ENCODE measurements around the gene ACTN4.
A peak's percentile ranks its signal among the peaks of the same experiment; 100 is the strongest.

Gene ACTN4

DNA sequence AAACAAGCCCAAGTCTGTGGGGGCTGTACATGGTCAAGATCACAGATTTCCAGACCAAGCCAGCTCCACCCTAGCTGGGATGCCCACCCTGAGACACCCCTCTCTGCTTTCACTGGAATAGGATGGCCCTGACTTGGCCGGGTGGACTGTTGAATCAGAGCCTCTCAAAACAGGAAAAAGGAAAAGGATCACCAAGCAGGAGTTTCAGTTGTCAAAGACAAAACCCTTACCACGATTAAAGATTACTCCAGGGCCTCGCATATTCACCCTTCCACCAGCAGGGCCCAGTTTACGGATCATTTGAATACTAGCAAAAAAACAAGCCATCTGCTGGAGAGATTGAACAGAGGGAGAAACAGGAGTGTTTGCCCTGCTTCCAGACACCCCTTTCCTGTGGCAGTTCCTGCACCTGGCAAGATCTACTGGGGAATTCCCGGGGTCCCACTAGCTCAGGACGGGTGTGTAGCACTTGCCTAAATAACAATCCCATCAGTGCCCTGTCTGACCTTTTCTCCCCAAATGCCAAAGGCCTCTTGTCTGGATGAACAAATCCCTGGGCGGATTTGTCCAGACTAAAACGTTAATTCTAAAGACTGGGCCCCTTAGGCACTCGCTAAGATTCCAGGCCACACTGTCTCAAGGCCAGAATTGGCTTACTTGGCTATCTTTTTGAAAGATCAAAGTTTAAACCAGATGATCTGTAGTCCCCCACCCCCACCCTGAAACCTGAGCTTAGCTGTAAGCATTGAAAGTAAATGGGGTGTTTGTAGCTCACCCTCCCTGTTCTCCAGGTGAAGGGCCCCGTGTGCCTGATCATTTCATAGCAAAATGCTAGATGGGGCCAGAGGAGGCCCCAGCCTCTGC is 38.4 kb downstream of the ACTN4 start:
- no peak overlapping the region for H3K4me3 ChIP-seq (ENCODE audit: low read depth, low read length)
- TF ChIP-seq, protein P1, sequence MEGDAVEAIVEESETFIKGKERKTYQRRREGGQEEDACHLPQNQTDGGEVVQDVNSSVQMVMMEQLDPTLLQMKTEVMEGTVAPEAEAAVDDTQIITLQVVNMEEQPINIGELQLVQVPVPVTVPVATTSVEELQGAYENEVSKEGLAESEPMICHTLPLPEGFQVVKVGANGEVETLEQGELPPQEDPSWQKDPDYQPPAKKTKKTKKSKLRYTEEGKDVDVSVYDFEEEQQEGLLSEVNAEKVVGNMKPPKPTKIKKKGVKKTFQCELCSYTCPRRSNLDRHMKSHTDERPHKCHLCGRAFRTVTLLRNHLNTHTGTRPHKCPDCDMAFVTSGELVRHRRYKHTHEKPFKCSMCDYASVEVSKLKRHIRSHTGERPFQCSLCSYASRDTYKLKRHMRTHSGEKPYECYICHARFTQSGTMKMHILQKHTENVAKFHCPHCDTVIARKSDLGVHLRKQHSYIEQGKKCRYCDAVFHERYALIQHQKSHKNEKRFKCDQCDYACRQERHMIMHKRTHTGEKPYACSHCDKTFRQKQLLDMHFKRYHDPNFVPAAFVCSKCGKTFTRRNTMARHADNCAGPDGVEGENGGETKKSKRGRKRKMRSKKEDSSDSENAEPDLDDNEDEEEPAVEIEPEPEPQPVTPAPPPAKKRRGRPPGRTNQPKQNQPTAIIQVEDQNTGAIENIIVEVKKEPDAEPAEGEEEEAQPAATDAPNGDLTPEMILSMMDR (conservative IDR thresholded peaks at IDR 0.05; ENCODE audit: low read depth, low read length): peak; percentile 75
- DNase-seq (ENCODE audit: low read depth): peak; percentile 79

DNA sequence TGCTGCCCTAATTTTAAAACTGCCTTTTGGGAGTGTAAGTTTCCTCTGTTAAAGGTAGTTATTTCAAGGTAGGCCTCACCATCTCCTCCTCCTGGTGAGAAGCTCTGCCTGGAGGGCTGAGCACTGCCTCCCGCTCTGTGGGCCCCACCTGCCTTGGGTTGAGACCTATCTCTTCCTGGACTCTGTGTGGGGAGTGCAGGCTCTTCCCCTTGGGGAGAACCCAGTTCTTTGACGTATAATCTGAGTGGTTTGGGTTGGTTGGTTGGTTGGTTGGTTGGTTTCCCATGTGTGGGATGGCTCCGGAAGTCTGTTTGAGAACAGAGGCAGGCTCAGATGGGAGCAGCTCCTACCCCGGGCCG is 39.1 kb downstream of the ACTN4 start:
- TF ChIP-seq, protein P1 (conservative IDR thresholded peaks at IDR 0.05; ENCODE audit: low read depth, low read length): no peak
- H3K4me3 ChIP-seq (ENCODE audit: low read depth, low read length): no peak overlapping the region
- no peak for DNase-seq (ENCODE audit: low read depth)

DNA sequence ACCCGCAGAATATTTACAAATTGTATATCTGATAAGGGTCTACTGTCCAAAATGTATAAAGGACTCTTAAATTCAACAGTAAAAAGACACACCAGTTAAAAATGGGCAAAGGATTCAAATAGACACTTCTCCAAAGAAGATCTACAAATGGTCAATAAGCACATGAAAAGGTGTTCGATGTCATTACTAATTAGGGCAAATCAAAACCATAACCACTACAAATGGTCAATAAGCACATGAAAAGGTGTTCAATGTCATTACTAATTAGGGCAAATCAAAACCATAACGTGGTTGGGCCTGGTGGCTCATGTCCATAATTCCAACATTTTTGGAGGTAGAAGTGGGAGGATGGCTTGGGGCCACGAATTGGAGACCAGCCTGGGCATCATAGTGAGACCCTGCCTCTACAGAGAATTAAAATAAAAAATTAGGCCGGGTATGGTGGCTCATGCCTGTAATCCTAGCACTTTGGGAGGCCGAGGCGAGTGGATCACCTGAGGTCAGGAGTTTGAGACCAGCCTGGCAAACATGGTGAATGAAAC is 40.5 kb downstream of the ACTN4 start:
- TF ChIP-seq, protein P1 (conservative IDR thresholded peaks at IDR 0.05; ENCODE audit: low read depth, low read length): no peak
- no peak for DNase-seq (ENCODE audit: low read depth)
- no peak overlapping the region for H3K4me3 ChIP-seq (ENCODE audit: low read depth, low read length)

DNA sequence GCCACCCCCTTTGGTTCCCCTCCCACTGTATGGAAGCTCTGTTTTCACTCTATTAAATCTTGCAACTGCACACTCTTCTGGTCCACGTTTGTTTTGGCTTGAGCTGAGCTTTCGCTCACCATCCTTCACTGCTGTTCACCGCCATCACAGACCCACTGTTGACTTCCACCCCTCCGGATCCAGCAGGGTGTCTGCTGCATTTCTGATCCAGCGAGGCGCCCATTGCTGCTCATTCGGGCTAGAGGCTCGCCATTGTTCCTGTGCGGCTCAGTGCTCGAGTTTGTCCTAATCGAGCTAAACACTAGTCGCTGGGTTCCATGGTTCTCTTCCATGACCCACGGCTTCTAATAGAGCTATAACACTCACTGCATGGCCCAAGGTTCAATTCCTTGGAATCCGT is 42.7 kb downstream of the ACTN4 start:
- DNase-seq (ENCODE audit: low read depth): no peak
- TF ChIP-seq, protein P1 (conservative IDR thresholded peaks at IDR 0.05; ENCODE audit: low read depth, low read length): no peak
- H3K4me3 ChIP-seq (ENCODE audit: low read depth, low read length): no peak overlapping the region

DNA sequence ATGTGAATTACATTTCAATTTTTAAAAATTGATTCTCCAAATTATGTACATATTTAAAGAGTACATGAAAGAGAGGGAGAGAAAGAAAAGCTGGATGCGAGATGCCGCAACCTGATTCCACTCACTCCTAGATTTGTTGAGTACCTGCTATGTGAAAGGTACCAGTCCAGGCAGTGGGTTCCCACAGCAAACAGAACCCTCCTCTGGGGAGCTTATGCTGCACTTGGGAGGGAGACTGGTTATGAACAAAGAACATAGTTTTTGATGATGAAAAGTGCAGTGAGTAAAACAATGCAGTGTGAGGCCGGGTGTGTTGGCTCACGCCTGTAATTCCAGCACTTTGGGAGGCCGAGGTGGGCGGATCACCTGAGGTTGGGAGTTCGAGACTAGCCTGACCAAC is 43.4 kb downstream of the ACTN4 start:
- no peak overlapping the region for H3K4me3 ChIP-seq (ENCODE audit: low read depth, low read length)
- DNase-seq (ENCODE audit: low read depth): no peak
- TF ChIP-seq, protein P1 (conservative IDR thresholded peaks at IDR 0.05; ENCODE audit: low read depth, low read length): no peak

DNA sequence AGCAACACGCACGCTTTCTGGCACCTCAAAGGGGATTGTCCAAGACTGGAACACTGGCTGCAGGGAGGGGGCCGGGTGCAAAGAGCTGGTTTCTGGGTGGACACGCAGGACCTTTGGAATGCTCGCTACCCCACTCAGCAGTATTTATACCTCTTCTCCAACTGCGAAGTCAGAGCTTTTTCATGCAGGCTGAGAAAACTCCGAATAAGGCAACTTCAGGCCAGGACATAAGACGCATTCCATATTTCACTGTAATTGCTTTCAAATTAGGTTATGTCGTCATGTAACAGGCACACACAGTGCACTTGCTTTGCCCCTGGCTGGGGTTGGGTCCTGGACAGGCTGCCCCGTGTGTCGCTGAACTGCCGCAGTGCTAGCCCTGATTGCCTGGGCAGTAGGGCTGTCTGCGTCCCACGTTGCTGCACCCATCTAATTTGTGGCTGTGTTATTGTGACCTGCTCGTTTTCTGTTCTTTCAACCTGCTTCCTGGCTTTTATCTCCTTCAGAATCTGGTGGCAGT is 44.5 kb downstream of the ACTN4 start:
- H3K4me3 ChIP-seq (ENCODE audit: low read depth, low read length): no peak overlapping the region
- TF ChIP-seq, protein P1 (conservative IDR thresholded peaks at IDR 0.05; ENCODE audit: low read depth, low read length): no peak
- peak; percentile 94 for DNase-seq (ENCODE audit: low read depth)

Data from choroid plexus epithelial cell (primary cell).